HepG2 (cell line): ENCODE results near the gene C21orf58. TPM values are rescaled to one million over a fixed set of nuclear protein-coding genes. Genes with fewer than 3 reads are reported as not detected.

ENCODE experiments used
- ATAC-seq: fragments of 200-7000 bp; cut with Tn5 transposase; 3 replicates; pipeline ENCODE4 v1.9.1; 2020; ENCODE audit warnings: mild to moderate bottlenecking, moderate library complexity
- BruUV-seq: library from RNA; stranded (reverse); fragments of 400-500 nt; replicated peaks from 2 replicates; lab custom pipeline; 2021; lab: Mats Ljungman, UMichigan
- CTCF ChIA-PET: fragments of 300-600 bp; formaldehyde crosslinking; extraction: SDS; loops from one replicate; lab custom pipeline; 2021; ENCODE audit warnings: low total read pairs, inconsistent platforms, low intra/inter-chr PET ratio; lab: Yijun Ruan, JAX
- POLR2A ChIA-PET: fragments of 350-600 bp; sonication (Branson Sonifier 250); formaldehyde crosslinking; loops from one replicate; lab custom pipeline; 2020; ENCODE audit warnings: antibody characterized with exemption, inconsistent platforms; lab: Yijun Ruan, JAX
- DNase-seq: peaks from one replicate; pipeline ENCODE4 v3.0.0-alpha.2; 2015; ENCODE audit warnings: low spot score
- FAIRE-seq: peaks from 3 replicates; lab custom pipeline; 2011; peaks lifted over from hg19 to GRCh38; lab: Jason Lieb, UNC
- H2AFZ ChIP-seq: one replicate; pipeline ENCODE4 v1.6.1; 2011; ENCODE audit warnings: low read length, inconsistent platforms
- H3K27ac ChIP-seq: fragments of 300-600 bp; 3 replicates; pipeline ENCODE4 v1.8.0; 2011; ENCODE audit warnings: mixed run types, mild to moderate bottlenecking, mixed read lengths, low read length, inconsistent platforms; ENCODE audit not compliant: insufficient read depth; ENCODE audit errors: extremely low read length
- H3K27me3 ChIP-seq, 2 experiments: fragments of 200-600 bp in 1 of 2; 2 replicates in 1 of 2; 3 replicates in 1 of 2; pipeline versions ENCODE4 v1.6.0 to v1.8.0; 2011; ENCODE audit warnings: low read length in 2 of 2, mild to moderate bottlenecking in 2 of 2, moderate library complexity in 2 of 2, inconsistent platforms in 1 of 2; ENCODE audit not compliant: insufficient read depth in 2 of 2, control insufficient read depth in 1 of 2
- H3K36me3 ChIP-seq, 2 experiments: fragments of 200-600 bp in 1 of 2; replicated peaks in 1 of 2; 2 replicates in 1 of 2; 3 replicates in 1 of 2; pipeline versions ENCODE4 v1.5.1 to v1.8.0; 2011; ENCODE audit warnings: low read length in 2 of 2, inconsistent platforms in 1 of 2; ENCODE audit not compliant: insufficient read depth in 2 of 2, control insufficient read depth in 1 of 2
- H3K4me1 ChIP-seq: 2 replicates; pipeline ENCODE4 v1.5.1; 2012; ENCODE audit warnings: low read length, inconsistent platforms; ENCODE audit not compliant: insufficient read depth
- H3K4me2 ChIP-seq: 2 replicates; pipeline ENCODE4 v1.6.0; 2011; ENCODE audit warnings: low read depth, low read length, inconsistent platforms
- H3K4me3 ChIP-seq, 3 experiments: fragments of 200-600 bp in 1 of 3; sonication (generic), shearing (Covaris generic) in 1 of 3; replicated peaks in 1 of 3; 2 replicates each; pipeline ENCODE4 v1.5.1; 2011 to 2016; ENCODE audit warnings: low read length in 3 of 3, inconsistent platforms in 2 of 3, low read depth in 2 of 3, mild to moderate bottlenecking in 2 of 3, control low read depth in 1 of 3, mixed read lengths in 1 of 3; ENCODE audit not compliant: insufficient read depth in 1 of 3
- H3K79me2 ChIP-seq: one replicate; pipeline ENCODE4 v1.6.1; 2011; ENCODE audit warnings: low read length, inconsistent platforms; ENCODE audit not compliant: insufficient read depth
- H3K9ac ChIP-seq: 2 replicates; pipeline ENCODE4 v1.6.0; 2011; ENCODE audit warnings: mild to moderate bottlenecking, low read depth, low read length, inconsistent platforms; ENCODE audit not compliant: insufficient read depth
- H3K9me3 ChIP-seq: 2 replicates; pipeline ENCODE4 v1.5.1; 2012; ENCODE audit warnings: mild to moderate bottlenecking, low read length
- H4K20me1 ChIP-seq: 2 replicates; pipeline ENCODE4 v1.6.0; 2011; ENCODE audit warnings: inconsistent platforms, mild to moderate bottlenecking, low read length, moderate library complexity; ENCODE audit not compliant: insufficient read depth
- ATRX ChIP-seq: sonication (generic); formaldehyde crosslinking; IDR thresholded peaks from 2 replicates; pipeline ENCODE4 v1.4.0; 2020; ENCODE audit warnings: missing genetic modification reagents, borderline replicate concordance
- KLF11 ChIP-seq: IDR thresholded peaks from 2 replicates; pipeline ENCODE4 v1.6.1; 2016; ENCODE audit warnings: missing compliant biosample characterization
- PAXIP1 ChIP-seq: sonication (generic); formaldehyde crosslinking; conservative IDR thresholded peaks from 2 replicates; pipeline ENCODE4 v1.4.0; 2020; ENCODE audit warnings: mild to moderate bottlenecking, missing genetic modification reagents, moderate library complexity
- STAT6 ChIP-seq: sonication (generic); formaldehyde crosslinking; IDR thresholded peaks from 2 replicates; pipeline ENCODE4 v1.4.0; 2020; ENCODE audit warnings: missing genetic modification reagents, mild to moderate bottlenecking, borderline replicate concordance
- TOPORS ChIP-seq: sonication (generic); formaldehyde crosslinking; IDR thresholded peaks from 2 replicates; pipeline ENCODE4 v1.8.0; 2023; ENCODE audit warnings: mild to moderate bottlenecking, missing genetic modification reagents
- ZBTB33 ChIP-seq: sonication (generic); formaldehyde crosslinking; IDR thresholded peaks from 2 replicates; pipeline ENCODE4 v1.4.0; 2020; ENCODE audit warnings: missing genetic modification reagents
- ZBTB38 ChIP-seq: sonication (generic); formaldehyde crosslinking; IDR thresholded peaks from 2 replicates; pipeline ENCODE4 v1.5.1; 2020; ENCODE audit warnings: mild to moderate bottlenecking, missing genetic modification reagents
- ZNF280B ChIP-seq: sonication (generic); formaldehyde crosslinking; IDR thresholded peaks from 2 replicates; pipeline ENCODE4 v1.5.0; 2020; ENCODE audit warnings: missing genetic modification reagents, mild to moderate bottlenecking, borderline replicate concordance
- ZNF30 ChIP-seq: sonication (generic); formaldehyde crosslinking; IDR thresholded peaks from 2 replicates; pipeline ENCODE4 v1.5.0; 2020; ENCODE audit warnings: mild to moderate bottlenecking, missing genetic modification reagents
- ZNF850 ChIP-seq: sonication (generic); formaldehyde crosslinking; conservative IDR thresholded peaks from 2 replicates; pipeline ENCODE4 v1.9.0; 2021; ENCODE audit warnings: mild to moderate bottlenecking, missing genetic modification reagents
- WGBS: methylation state at CpG from one replicate; pipeline ENCODE4 v1.1.6; 2017; ENCODE audit warnings: low lambda C conversion rate; 5-methylcytosine and 5-hydroxymethylcytosine counted together
- in situ Hi-C: cut with HindIII; loops from 2 replicates; pipeline ENCODE4 v1.10.0; 2017; ENCODE audit warnings: low pct_unique_long_range_greater_than_20kb; ENCODE audit not compliant: extremely low pct_ligation_motif_present
- intact Hi-C: fragments of 100-400 bp; cut with micrococcal nuclease; formaldehyde crosslinking; loops from one replicate; pipeline ENCODE4 v1.10.0; 2022; ENCODE audit not compliant: unreplicated experiment
- polyA plus RNA-seq, 8 experiments: library from polyadenylated mRNA; depleted of rRNA in 3 of 8; stranded (reverse) in 7 of 8; unstranded in 1 of 8; fragments of >200 nt; fragmentation: Illumina TruSeq in 4 of 8; extraction: Trizol in 4 of 8; gene quantifications; 2 replicates each; pipeline versions ENCODE4 v1.2.1 to v1.2.3, GENCODE V29; 2011 to 2016; ENCODE audit warnings: low read depth in 4 of 8, missing spikeins in 1 of 8, mixed read lengths in 1 of 8; ENCODE audit not compliant: insufficient read depth in 1 of 8
- total RNA-seq, 5 experiments: library from RNA; depleted of rRNA; stranded (reverse); fragments of >200 nt; fragmentation: Illumina TruSeq; extraction: Trizol; gene quantifications; 2 replicates each; pipeline ENCODE4 v1.2.3, GENCODE V29; 2016; ENCODE audit warnings: low read depth in 1 of 5

Gene C21orf58
- total and polyA plus RNA-seq, 2 of the 13 experiments (the other 11 are each of a cell fraction or from before 2014, with no cell fraction given): 3.5 to 6.8 TPM

GRCh38 chr21:46314441-46315020, 9.1 kb downstream of the C21orf58 start (continued):
- TF ChIP-seq ZBTB33 (CRISPR knock-in tag) (0 out of 2 replicates have a peak, but pooled peaks have one; percentile 14), ZNF280B (CRISPR knock-in tag) (no peak), ZBTB38 (CRISPR knock-in tag) (peak; percentile 26; the same call in 1 of the 2 replicates)

- no TSS peak for BruUV-seq
- intact Hi-C loops: no loop called here
- in situ Hi-C loops: no loop called here
- Histone ChIP-seq H3K36me3 (peaks cover 0 to 2% of the 10 kb centered on the region in 2 experiments; a peak in 1 of 5 replicates), H3K4me2 (no peak overlapping the region), H3K9ac (no peak overlapping the region), H3K27me3 (no peaks in the 10 kb centered on the region), H3K27ac (no peak overlapping the region), H4K20me1 (no peaks in the 10 kb centered on the region), H2AFZ (no peak overlapping the region), H3K4me1 (no peaks in the 10 kb centered on the region), H3K9me3 (no peaks in the 10 kb centered on the region), H3K79me2 (no peaks in the 10 kb centered on the region), H3K4me3 (no peak overlapping the region)
- 92% methylated on average over 5 of the region's 5 CpGs for WGBS
- FAIRE-seq (no peak), ATAC-seq (no peak), DNase-seq (no peak)
- ChIA-PET CTCF (no interaction called here), POLR2A (no interaction called here)
- TF ChIP-seq ZNF850 (no peak), ATRX (CRISPR knock-in tag) (no peak), TOPORS (CRISPR knock-in tag) (no peak), PAXIP1 (CRISPR knock-in tag) (no peak), KLF11 (CRISPR knock-in tag) (no peak), STAT6 (CRISPR knock-in tag) (no peak), ZNF30 (no peak)
These were observed 10.7 kb downstream of the C21orf58 start for GRCh38 chr21:46312949-46313348.
